Measurements from ENCODE around the gene DTX2.

The DTX2 gene

DNA sequence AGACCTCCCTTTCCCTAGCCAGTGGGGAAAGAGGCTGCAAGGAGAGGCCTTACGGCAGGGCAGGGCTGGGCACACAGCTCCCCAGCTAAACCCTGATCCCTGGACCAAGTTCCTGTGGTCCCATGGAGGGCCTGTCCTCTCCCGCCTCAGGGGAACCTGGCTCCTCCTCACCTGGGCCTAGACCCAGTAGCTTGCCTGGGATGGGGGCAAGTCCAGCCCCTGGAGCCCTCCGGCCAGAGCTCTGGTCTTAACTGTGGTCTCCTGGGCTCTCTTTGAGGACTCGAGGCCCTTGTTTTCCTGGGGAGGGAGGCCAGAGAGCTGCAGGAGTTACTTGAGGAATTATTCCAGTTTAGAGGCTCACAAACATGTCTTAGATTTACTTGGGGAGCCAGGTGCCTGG lies 35.3 kb upstream of the DTX2 start:
- H3K9me2 ChIP-seq (replicated peaks; ENCODE audit: control insufficient read depth, low read length) = no peaks in the 10 kb centered on the region
- no peaks in the 10 kb centered on the region for H3K4me1 ChIP-seq (ENCODE audit: control insufficient read depth, low read length)
- TF ChIP-seq EZH2phosphoT487 (IDR thresholded peaks at IDR 0.05; ENCODE audit: borderline replicate concordance, low read length) = no peak
- TF ChIP-seq, protein P1, sequence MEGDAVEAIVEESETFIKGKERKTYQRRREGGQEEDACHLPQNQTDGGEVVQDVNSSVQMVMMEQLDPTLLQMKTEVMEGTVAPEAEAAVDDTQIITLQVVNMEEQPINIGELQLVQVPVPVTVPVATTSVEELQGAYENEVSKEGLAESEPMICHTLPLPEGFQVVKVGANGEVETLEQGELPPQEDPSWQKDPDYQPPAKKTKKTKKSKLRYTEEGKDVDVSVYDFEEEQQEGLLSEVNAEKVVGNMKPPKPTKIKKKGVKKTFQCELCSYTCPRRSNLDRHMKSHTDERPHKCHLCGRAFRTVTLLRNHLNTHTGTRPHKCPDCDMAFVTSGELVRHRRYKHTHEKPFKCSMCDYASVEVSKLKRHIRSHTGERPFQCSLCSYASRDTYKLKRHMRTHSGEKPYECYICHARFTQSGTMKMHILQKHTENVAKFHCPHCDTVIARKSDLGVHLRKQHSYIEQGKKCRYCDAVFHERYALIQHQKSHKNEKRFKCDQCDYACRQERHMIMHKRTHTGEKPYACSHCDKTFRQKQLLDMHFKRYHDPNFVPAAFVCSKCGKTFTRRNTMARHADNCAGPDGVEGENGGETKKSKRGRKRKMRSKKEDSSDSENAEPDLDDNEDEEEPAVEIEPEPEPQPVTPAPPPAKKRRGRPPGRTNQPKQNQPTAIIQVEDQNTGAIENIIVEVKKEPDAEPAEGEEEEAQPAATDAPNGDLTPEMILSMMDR (IDR thresholded peaks at IDR 0.05; ENCODE audit: low read depth, low read length, poor library complexity, severe bottlenecking) = no peak
- no peaks in the 10 kb centered on the region for H3F3A ChIP-seq (ENCODE audit: control insufficient read depth, insufficient read depth)
- no peaks in the 10 kb centered on the region for H3K9me3 ChIP-seq (ENCODE audit: control insufficient read depth, insufficient read depth, low read length)
- H3K27ac ChIP-seq (ENCODE audit: low read depth, low read length) = no peak overlapping the region
- no peak overlapping the region for H3K4me3 ChIP-seq (ENCODE audit: low read length)
- no peaks in the 10 kb centered on the region for H3K36me3 ChIP-seq (ENCODE audit: control insufficient read depth, low read length)
- no peak overlapping the region for H3K4me2 ChIP-seq (ENCODE audit: low read length)
- no peaks in the 10 kb centered on the region for H3K79me2 ChIP-seq (ENCODE audit: control insufficient read depth, low read length)
- H4K20me1 ChIP-seq (ENCODE audit: control insufficient read depth, insufficient read depth, low read depth, low read length) = no peaks in the 10 kb centered on the region
- H3K27me3 ChIP-seq (ENCODE audit: control insufficient read depth, low read length) = peaks cover 21% of the 10 kb centered on the region

DNA sequence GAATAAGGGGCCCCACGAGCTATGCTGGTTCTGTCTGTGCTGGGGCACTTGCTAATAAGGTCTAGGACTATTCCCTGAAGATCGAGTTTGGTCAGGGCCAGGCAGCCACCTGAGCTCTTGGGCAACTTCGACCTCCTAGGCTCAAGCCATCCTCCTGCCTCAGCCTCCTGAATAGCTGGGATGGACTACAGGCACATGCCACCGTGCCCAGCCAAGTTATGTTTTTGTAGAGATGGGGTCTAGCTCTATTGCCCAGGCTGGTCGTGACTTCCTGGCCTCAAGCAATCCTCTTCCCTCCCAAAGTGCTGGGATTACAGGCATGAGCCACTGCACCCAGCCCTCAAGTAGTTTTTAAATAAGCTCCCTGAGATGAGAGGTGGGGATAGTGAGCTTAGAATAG lies 33.9 kb upstream of the DTX2 start:
- Histone ChIP-seq H3K4me2 (ENCODE audit: low read length) (no peak overlapping the region), H3F3A (ENCODE audit: control insufficient read depth, insufficient read depth) (no peaks in the 10 kb centered on the region), H3K9me3 (ENCODE audit: control insufficient read depth, insufficient read depth, low read length) (no peaks in the 10 kb centered on the region), H3K9me2 (replicated peaks; ENCODE audit: control insufficient read depth, low read length) (no peaks in the 10 kb centered on the region), H4K20me1 (ENCODE audit: control insufficient read depth, insufficient read depth, low read depth, low read length) (no peaks in the 10 kb centered on the region), H3K27me3 (ENCODE audit: control insufficient read depth, low read length) (peaks cover 21% of the 10 kb centered on the region), H3K36me3 (ENCODE audit: control insufficient read depth, low read length) (no peaks in the 10 kb centered on the region), H3K4me1 (ENCODE audit: control insufficient read depth, low read length) (no peaks in the 10 kb centered on the region), H3K27ac (ENCODE audit: low read depth, low read length) (no peak overlapping the region), H3K79me2 (ENCODE audit: control insufficient read depth, low read length) (no peaks in the 10 kb centered on the region), H3K4me3 (ENCODE audit: low read length) (no peak overlapping the region)
- TF ChIP-seq, protein P1 (IDR thresholded peaks at IDR 0.05; ENCODE audit: low read depth, low read length, poor library complexity, severe bottlenecking) = no peak
- TF ChIP-seq EZH2phosphoT487 (IDR thresholded peaks at IDR 0.05; ENCODE audit: borderline replicate concordance, low read length) = no peak

DNA sequence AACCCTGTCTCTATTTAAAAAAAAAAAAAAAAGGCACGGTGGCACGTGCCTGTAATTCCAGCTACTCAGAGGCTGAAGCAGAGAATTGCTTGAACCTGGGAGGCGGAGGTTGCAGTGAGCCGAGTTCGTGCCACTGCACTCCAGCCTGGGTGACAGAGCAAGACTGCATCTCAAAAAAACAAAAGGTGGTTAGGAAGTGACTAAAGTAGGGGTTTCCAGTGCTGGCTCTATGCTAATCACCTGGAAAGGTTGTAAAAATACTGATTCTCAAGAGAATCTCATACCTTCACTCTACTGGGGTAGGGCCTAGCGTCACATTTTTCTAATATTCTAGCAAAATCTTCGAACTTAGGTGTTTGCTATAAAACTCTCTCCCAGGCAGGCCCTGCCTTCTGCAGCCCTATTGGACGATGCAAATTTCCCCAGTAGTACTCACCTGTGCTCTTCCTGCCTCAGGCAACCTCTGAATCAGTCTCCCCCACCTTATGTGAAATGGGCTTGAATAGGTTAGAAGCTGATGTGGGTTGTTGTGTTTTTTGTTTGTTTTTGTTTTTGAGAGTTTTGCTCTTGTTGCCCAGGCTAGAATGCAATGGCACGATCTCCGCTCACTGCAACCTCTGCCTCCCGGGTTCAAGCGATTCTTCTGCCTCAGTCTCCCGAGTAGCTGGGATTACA lies 33.2 kb upstream of the DTX2 start:
- no peak overlapping the region for H3K4me2 ChIP-seq (ENCODE audit: low read length)
- H3K27ac ChIP-seq (ENCODE audit: low read depth, low read length) = no peak overlapping the region

More for the DNA sequence above, 33.2 kb upstream of the DTX2 start:
- Histone ChIP-seq H3K4me1 (ENCODE audit: control insufficient read depth, low read length) (no peaks in the 10 kb centered on the region), H3K9me2 (replicated peaks; ENCODE audit: control insufficient read depth, low read length) (no peaks in the 10 kb centered on the region), H4K20me1 (ENCODE audit: control insufficient read depth, insufficient read depth, low read depth, low read length) (no peaks in the 10 kb centered on the region), H3K4me3 (ENCODE audit: low read length) (no peak overlapping the region), H3K36me3 (ENCODE audit: control insufficient read depth, low read length) (no peaks in the 10 kb centered on the region), H3K9me3 (ENCODE audit: control insufficient read depth, insufficient read depth, low read length) (no peaks in the 10 kb centered on the region), H3K27me3 (ENCODE audit: control insufficient read depth, low read length) (peaks cover 19% of the 10 kb centered on the region), H3K79me2 (ENCODE audit: control insufficient read depth, low read length) (no peaks in the 10 kb centered on the region), H3F3A (ENCODE audit: control insufficient read depth, insufficient read depth) (no peaks in the 10 kb centered on the region)
- TF ChIP-seq, protein P1 (IDR thresholded peaks at IDR 0.05; ENCODE audit: low read depth, low read length, poor library complexity, severe bottlenecking) = no peak
- TF ChIP-seq EZH2phosphoT487 (IDR thresholded peaks at IDR 0.05; ENCODE audit: borderline replicate concordance, low read length) = no peak
